HEK293 (cell line): ENCODE results near the gene EYA2.

Experiments used
- CTCF ChIA-PET: fragments of 350-600 bp; formaldehyde crosslinking; extraction: SDS; loops from one replicate; lab custom pipeline; 2021; ENCODE audit warnings: antibody characterized with exemption; lab: Yijun Ruan, JAX
- POLR2A ChIA-PET: fragments of 300-600 bp; formaldehyde crosslinking; extraction: SDS; loops from one replicate; lab custom pipeline; 2020; ENCODE audit warnings: antibody characterized with exemption, inconsistent platforms; lab: Yijun Ruan, JAX
- H3K27ac ChIP-seq: fragments of 200-500 bp; sonication (Bioruptor generic); 2 replicates; pipeline ENCODE4 v1.5.1; 2014; ENCODE audit warnings: low read depth, low read length, control low read depth, inconsistent platforms; ENCODE audit errors: extremely low read depth
- H3K36me3 ChIP-seq, 2 experiments: fragments of 200-500 bp in 1 of 2; sonication (Bioruptor generic) in 1 of 2; 1 replicate in 1 of 2; 2 replicates in 1 of 2; pipeline ENCODE4 v1.5.1; 2014 to 2017; ENCODE audit warnings: inconsistent platforms in 2 of 2, low read length in 2 of 2; ENCODE audit not compliant: control insufficient read depth in 2 of 2, insufficient read depth in 1 of 2
- H3K4me1 ChIP-seq: fragments of 200-500 bp; sonication (Bioruptor generic); 2 replicates; pipeline ENCODE4 v1.5.1; 2014; ENCODE audit warnings: mild to moderate bottlenecking, low read length, inconsistent platforms; ENCODE audit not compliant: control insufficient read depth, insufficient read depth
- H3K4me3 ChIP-seq: 2 replicates; pipeline ENCODE4 v1.5.1; 2011; ENCODE audit warnings: low read depth, mild to moderate bottlenecking, control low read depth, low read length, moderate library complexity
- H3K9me3 ChIP-seq: fragments of 200-500 bp; sonication (Bioruptor generic); 2 replicates; pipeline ENCODE4 v1.5.1; 2014; ENCODE audit warnings: low read depth, low read length, inconsistent platforms; ENCODE audit not compliant: control insufficient read depth, insufficient read depth
- GLI4 ChIP-seq: fragments of 450-650 bp; formaldehyde crosslinking; IDR thresholded peaks from 2 replicates; pipeline ENCODE4 v1.5.1; 2016; ENCODE audit warnings: missing biosample characterization, missing genetic modification characterization
- KLF1 ChIP-seq: fragments of 450-650 bp; formaldehyde crosslinking; IDR thresholded peaks from 2 replicates; pipeline ENCODE4 v1.5.1; 2016; ENCODE audit warnings: missing biosample characterization, missing genetic modification characterization
- MYNN ChIP-seq: fragments of 450-650 bp; formaldehyde crosslinking; IDR thresholded peaks from 2 replicates; pipeline ENCODE4 v1.5.1; 2016; ENCODE audit warnings: missing biosample characterization, missing genetic modification characterization, borderline replicate concordance
- PATZ1 ChIP-seq: fragments of 450-650 bp; formaldehyde crosslinking; IDR thresholded peaks from 2 replicates; pipeline ENCODE4 v1.5.1; 2016; ENCODE audit warnings: missing biosample characterization, missing genetic modification characterization
- SETDB1 ChIP-seq: IDR thresholded peaks from one replicate; pipeline ENCODE4 v1.6.1; 2017; ENCODE audit warnings: mild to moderate bottlenecking, low read length, moderate library complexity, mixed read lengths; ENCODE audit not compliant: insufficient read length
- ZFP3 ChIP-seq: fragments of 450-650 bp; formaldehyde crosslinking; IDR thresholded peaks from 2 replicates; pipeline ENCODE4 v1.5.1; 2016; ENCODE audit warnings: low read depth, missing biosample characterization, missing genetic modification characterization
- ZNF16 ChIP-seq: fragments of 450-650 bp; formaldehyde crosslinking; IDR thresholded peaks from 2 replicates; pipeline ENCODE4 v1.5.1; 2016; ENCODE audit warnings: low read depth, missing biosample characterization, missing genetic modification characterization
- ZNF169 ChIP-seq: fragments of 450-650 bp; formaldehyde crosslinking; IDR thresholded peaks from 2 replicates; pipeline ENCODE4 v1.5.1; 2016; ENCODE audit warnings: missing biosample characterization, missing genetic modification characterization
- ZNF354C ChIP-seq: fragments of 450-650 bp; formaldehyde crosslinking; IDR thresholded peaks from 2 replicates; pipeline ENCODE4 v1.5.1; 2016; ENCODE audit warnings: missing biosample characterization, missing genetic modification characterization, low read depth, borderline replicate concordance
- ZNF48 ChIP-seq: fragments of 450-650 bp; formaldehyde crosslinking; IDR thresholded peaks from 2 replicates; pipeline ENCODE4 v1.5.1; 2016; ENCODE audit warnings: missing biosample characterization, missing genetic modification characterization
- ZNF544 ChIP-seq: fragments of 450-650 bp; formaldehyde crosslinking; IDR thresholded peaks from 2 replicates; pipeline ENCODE4 v1.5.0; 2017; ENCODE audit warnings: missing biosample characterization, missing genetic modification characterization
- ZNF558 ChIP-seq: fragments of 450-650 bp; formaldehyde crosslinking; IDR thresholded peaks from 2 replicates; pipeline ENCODE4 v1.5.1; 2016; ENCODE audit warnings: missing biosample characterization, missing genetic modification characterization
- ZNF585B ChIP-seq: fragments of 450-650 bp; formaldehyde crosslinking; IDR thresholded peaks from 2 replicates; pipeline ENCODE4 v1.5.1; 2016; ENCODE audit warnings: missing biosample characterization, missing genetic modification characterization
- ZNF701 ChIP-seq: fragments of 450-650 bp; formaldehyde crosslinking; IDR thresholded peaks from 2 replicates; pipeline ENCODE4 v1.5.1; 2016; ENCODE audit warnings: missing biosample characterization, missing genetic modification characterization
- ZNF792 ChIP-seq: fragments of 450-650 bp; formaldehyde crosslinking; IDR thresholded peaks from 2 replicates; pipeline ENCODE4 v1.5.1; 2016; ENCODE audit warnings: missing biosample characterization, missing genetic modification characterization
- TF ChIP-seq, protein P1 (sequence below): fragments of 450-650 bp; formaldehyde crosslinking; IDR thresholded peaks from 2 replicates; pipeline ENCODE4 v1.5.1; 2017; ENCODE audit warnings: missing biosample characterization, missing genetic modification characterization
- TF ChIP-seq, protein P2 (sequence below): fragments of 450-650 bp; formaldehyde crosslinking; IDR thresholded peaks from 2 replicates; pipeline ENCODE4 v1.5.1; 2016; ENCODE audit warnings: missing biosample characterization, missing genetic modification characterization, borderline replicate concordance

Gene EYA2

GRCh38 chr20:47035026-47035590, 140.5 kb downstream of the EYA2 start:
- TF ChIP-seq PATZ1 (tag by site-specific recombination) (no peak), ZNF558 (no peak), ZNF701 (tag by site-specific recombination) (no peak), ZFP3 (tag by site-specific recombination) (no peak), SETDB1 (no peak)
- TF ChIP-seq, protein P1, sequence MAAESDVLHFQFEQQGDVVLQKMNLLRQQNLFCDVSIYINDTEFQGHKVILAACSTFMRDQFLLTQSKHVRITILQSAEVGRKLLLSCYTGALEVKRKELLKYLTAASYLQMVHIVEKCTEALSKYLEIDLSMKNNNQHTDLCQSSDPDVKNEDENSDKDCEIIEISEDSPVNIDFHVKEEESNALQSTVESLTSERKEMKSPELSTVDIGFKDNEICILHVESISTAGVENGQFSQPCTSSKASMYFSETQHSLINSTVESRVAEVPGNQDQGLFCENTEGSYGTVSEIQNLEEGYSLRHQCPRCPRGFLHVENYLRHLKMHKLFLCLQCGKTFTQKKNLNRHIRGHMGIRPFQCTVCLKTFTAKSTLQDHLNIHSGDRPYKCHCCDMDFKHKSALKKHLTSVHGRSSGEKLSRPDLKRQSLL = no peak
- TF ChIP-seq, all 188 proteins: peak for 0
- H3K9me3 ChIP-seq = no peaks in the 10 kb centered on the region
- ChIA-PET CTCF (no interaction called here), POLR2A (no interaction called here)
- no peaks in the 10 kb centered on the region for H3K36me3 ChIP-seq
- H3K4me1 ChIP-seq = no peaks in the 10 kb centered on the region
- no peak overlapping the region for H3K27ac ChIP-seq
- no peak overlapping the region for H3K4me3 ChIP-seq

DNA sequence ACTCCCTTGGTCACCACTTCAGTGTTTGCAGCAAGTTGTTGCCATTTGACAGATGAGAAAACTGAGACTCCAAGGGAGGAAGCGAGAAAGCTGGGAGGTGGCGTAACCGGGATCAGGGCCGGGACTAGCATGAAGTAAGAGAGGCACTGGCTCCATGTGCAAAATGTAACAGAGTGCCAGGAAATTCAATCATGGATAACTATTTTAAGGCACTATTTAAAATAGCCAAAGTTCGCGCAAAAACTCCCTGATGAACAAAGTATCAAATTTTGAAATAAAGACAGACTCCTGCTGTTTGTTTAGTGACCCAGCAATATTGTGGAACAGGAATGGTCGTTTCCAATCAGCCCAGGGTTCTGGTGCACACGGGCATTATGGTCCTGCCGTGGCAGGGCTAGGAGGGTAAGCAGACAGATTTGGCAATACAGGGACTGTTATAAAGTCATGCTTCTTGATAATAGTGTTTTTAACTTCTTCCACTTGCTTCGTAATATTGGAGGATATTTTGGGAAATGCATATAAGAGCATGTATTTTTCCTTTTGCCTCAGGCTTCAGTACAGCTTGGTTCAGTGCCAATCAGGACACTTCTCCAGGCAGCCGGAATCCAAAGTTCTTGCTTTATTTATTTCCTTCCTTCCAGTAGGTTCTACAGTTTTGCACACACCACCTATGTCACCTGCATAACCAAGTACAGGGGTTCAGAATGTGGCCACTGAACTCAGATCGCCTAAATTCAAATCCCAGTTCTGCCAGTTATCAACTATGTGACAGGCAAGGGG, 141.6 kb downstream of the EYA2 start:
- H3K4me1 ChIP-seq = no peaks in the 10 kb centered on the region
- no peaks in the 10 kb centered on the region for H3K36me3 ChIP-seq

DNA sequence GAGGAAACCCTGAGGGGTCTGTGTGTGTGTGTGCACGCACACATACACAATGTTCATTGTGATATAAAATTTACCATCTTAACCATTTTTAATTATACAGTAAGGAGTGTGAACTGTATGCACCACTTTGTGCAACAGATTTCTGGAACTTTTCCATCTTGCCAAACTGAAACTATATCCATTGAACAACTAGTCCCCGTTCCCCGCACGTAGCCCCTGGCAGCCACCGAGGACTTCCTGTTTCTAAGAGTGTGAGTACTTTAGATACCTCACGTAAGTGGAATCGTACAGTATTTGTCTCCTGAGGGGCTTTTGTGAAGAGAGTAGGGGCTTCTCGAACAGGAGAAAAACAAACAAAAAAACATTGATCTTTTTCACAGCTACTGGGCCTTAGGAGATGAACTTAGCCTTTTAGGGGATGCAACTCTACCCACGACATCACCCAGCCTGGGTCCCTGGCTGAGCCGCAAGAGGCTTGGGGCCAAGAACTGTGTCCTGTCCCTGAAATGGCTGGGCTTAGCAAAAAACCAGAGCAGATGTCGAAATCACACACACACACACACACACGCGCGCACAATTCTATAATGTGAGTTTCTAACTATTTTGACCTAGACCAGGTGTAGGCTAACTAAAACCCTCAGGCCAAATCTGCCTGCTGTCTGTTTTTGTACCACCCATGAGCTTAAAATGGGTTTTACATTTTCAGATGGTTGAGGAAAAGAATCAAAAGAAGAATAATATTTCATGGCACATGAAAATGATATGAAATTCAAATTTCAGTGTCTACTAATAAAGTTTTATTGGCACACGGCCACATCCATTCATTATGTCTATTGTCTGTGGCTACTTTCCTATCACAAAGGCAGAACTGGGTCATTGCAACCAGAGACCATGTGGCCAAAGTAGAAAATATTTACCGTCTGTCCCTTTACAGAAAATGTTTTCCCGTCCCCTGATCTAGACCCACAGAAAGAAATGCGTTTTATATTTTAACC, 144.2 kb downstream of the EYA2 start:
- H3K27ac ChIP-seq = no peak overlapping the region
- ChIA-PET POLR2A (no interaction called here), CTCF (no interaction called here)
- no peak for TF ChIP-seq ZNF169 (tag by site-specific recombination)
- TF ChIP-seq ZNF792 (tag by site-specific recombination) = no peak
- TF ChIP-seq ZNF16 = no peak
- TF ChIP-seq ZNF585B (tag by site-specific recombination) = no peak
- TF ChIP-seq, protein P2, sequence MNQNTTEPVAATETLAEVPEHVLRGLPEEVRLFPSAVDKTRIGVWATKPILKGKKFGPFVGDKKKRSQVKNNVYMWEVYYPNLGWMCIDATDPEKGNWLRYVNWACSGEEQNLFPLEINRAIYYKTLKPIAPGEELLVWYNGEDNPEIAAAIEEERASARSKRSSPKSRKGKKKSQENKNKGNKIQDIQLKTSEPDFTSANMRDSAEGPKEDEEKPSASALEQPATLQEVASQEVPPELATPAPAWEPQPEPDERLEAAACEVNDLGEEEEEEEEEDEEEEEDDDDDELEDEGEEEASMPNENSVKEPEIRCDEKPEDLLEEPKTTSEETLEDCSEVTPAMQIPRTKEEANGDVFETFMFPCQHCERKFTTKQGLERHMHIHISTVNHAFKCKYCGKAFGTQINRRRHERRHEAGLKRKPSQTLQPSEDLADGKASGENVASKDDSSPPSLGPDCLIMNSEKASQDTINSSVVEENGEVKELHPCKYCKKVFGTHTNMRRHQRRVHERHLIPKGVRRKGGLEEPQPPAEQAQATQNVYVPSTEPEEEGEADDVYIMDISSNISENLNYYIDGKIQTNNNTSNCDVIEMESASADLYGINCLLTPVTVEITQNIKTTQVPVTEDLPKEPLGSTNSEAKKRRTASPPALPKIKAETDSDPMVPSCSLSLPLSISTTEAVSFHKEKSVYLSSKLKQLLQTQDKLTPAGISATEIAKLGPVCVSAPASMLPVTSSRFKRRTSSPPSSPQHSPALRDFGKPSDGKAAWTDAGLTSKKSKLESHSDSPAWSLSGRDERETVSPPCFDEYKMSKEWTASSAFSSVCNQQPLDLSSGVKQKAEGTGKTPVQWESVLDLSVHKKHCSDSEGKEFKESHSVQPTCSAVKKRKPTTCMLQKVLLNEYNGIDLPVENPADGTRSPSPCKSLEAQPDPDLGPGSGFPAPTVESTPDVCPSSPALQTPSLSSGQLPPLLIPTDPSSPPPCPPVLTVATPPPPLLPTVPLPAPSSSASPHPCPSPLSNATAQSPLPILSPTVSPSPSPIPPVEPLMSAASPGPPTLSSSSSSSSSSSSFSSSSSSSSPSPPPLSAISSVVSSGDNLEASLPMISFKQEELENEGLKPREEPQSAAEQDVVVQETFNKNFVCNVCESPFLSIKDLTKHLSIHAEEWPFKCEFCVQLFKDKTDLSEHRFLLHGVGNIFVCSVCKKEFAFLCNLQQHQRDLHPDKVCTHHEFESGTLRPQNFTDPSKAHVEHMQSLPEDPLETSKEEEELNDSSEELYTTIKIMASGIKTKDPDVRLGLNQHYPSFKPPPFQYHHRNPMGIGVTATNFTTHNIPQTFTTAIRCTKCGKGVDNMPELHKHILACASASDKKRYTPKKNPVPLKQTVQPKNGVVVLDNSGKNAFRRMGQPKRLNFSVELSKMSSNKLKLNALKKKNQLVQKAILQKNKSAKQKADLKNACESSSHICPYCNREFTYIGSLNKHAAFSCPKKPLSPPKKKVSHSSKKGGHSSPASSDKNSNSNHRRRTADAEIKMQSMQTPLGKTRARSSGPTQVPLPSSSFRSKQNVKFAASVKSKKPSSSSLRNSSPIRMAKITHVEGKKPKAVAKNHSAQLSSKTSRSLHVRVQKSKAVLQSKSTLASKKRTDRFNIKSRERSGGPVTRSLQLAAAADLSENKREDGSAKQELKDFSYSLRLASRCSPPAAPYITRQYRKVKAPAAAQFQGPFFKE (tag by site-specific recombination) = no peak
- no peak for TF ChIP-seq ZNF544
- no peak for TF ChIP-seq GLI4 (tag by site-specific recombination)
- TF ChIP-seq ZNF48 (tag by site-specific recombination) = no peak
- H3K9me3 ChIP-seq = no peaks in the 10 kb centered on the region
- no peak overlapping the region for H3K4me3 ChIP-seq
- no peaks in the 10 kb centered on the region for H3K36me3 ChIP-seq
- H3K4me1 ChIP-seq = no peaks in the 10 kb centered on the region

More for the DNA sequence above, 141.6 kb downstream of the EYA2 start:
- H3K9me3 ChIP-seq = no peaks in the 10 kb centered on the region
- ChIA-PET POLR2A (no interaction called here), CTCF (no interaction called here)
- no peak for TF ChIP-seq KLF1 (tag by site-specific recombination)
- TF ChIP-seq MYNN (tag by site-specific recombination) = no peak
- no peak for TF ChIP-seq ZNF354C (tag by site-specific recombination)
- no peak overlapping the region for H3K4me3 ChIP-seq
- no peak overlapping the region for H3K27ac ChIP-seq
